MM.1S (cell line): ENCODE data around the gene GRK7.
A peak's percentile ranks its signal among the peaks of the same experiment; 100 is the strongest.

Experiments used
- DNase-seq: peaks from one replicate; pipeline ENCODE4 v3.0.0-alpha.2; 2015
- H2AFZ ChIP-seq: fragments of 300-600 bp; sonication (generic); 2 replicates; pipeline ENCODE4 v1.6.0; 2016; ENCODE audit warnings: antibody characterized with exemption, low read length
- H3F3A ChIP-seq: fragments of 300-600 bp; sonication (generic); 2 replicates; pipeline ENCODE4 v1.6.1; 2016; ENCODE audit warnings: mild to moderate bottlenecking, antibody characterized with exemption, low read length, moderate library complexity, mixed read lengths; ENCODE audit not compliant: insufficient read depth
- H3K27ac ChIP-seq: fragments of 300-600 bp; sonication (generic); 2 replicates; pipeline ENCODE4 v1.5.1; 2016; ENCODE audit warnings: mild to moderate bottlenecking, low read length
- H3K27me3 ChIP-seq: fragments of 300-600 bp; sonication (generic); replicated peaks from 2 replicates; pipeline ENCODE4 v1.6.0; 2016; ENCODE audit warnings: low read length; ENCODE audit not compliant: insufficient read depth
- H3K36me3 ChIP-seq: fragments of 300-600 bp; sonication (generic); replicated peaks from 2 replicates; pipeline ENCODE4 v1.6.1; 2016; ENCODE audit warnings: mild to moderate bottlenecking, low read length, mixed read lengths; ENCODE audit not compliant: insufficient read depth
- H3K4me1 ChIP-seq: fragments of 300-600 bp; sonication (generic); 2 replicates; pipeline ENCODE4 v1.6.1; 2016; ENCODE audit warnings: low read length, mixed read lengths
- H3K4me2 ChIP-seq: fragments of 300-600 bp; sonication (generic); 2 replicates; pipeline ENCODE4 v1.6.0; 2016; ENCODE audit warnings: low read depth, low read length
- H3K4me3 ChIP-seq: fragments of 300-600 bp; sonication (generic); 2 replicates; pipeline ENCODE4 v1.5.1; 2016; ENCODE audit warnings: low read length, mixed read lengths
- H3K79me2 ChIP-seq: fragments of 300-600 bp; sonication (generic); 2 replicates; pipeline ENCODE4 v1.6.1; 2016; ENCODE audit warnings: mixed run types, low read length, mixed read lengths
- H3K9ac ChIP-seq: fragments of 300-600 bp; sonication (generic); 2 replicates; pipeline ENCODE4 v1.6.1; 2016; ENCODE audit warnings: low read length, mixed read lengths
- H3K9me2 ChIP-seq: fragments of 300-600 bp; sonication (generic); replicated peaks from 2 replicates; pipeline ENCODE4 v1.6.1; 2016; ENCODE audit warnings: mild to moderate bottlenecking, low read length, mixed read lengths; ENCODE audit not compliant: insufficient read depth
- H3K9me3 ChIP-seq: fragments of 300-600 bp; sonication (generic); replicated peaks from 2 replicates; pipeline ENCODE4 v1.6.1; 2016; ENCODE audit warnings: mild to moderate bottlenecking, low read length, mixed read lengths; ENCODE audit not compliant: insufficient read depth
- H4K20me1 ChIP-seq: fragments of 300-600 bp; sonication (generic); 2 replicates; pipeline ENCODE4 v1.6.1; 2016; ENCODE audit warnings: mild to moderate bottlenecking, low read length, moderate library complexity, mixed read lengths; ENCODE audit not compliant: insufficient read depth
- CTCF ChIP-seq: fragments of 300-600 bp; sonication (generic); IDR thresholded peaks from 2 replicates; pipeline ENCODE4 v1.5.1; 2016; ENCODE audit warnings: antibody characterized with exemption, low read length, mixed read lengths
- EZH2 ChIP-seq: fragments of 300-600 bp; sonication (generic); optimal IDR thresholded peaks from 2 replicates; pipeline ENCODE3; 2017; ENCODE audit warnings: low read depth, mild to moderate bottlenecking, antibody characterized with exemption, low read length, mixed read lengths
- EZH2phosphoT487 ChIP-seq: fragments of 300-600 bp; sonication (generic); IDR thresholded peaks from 2 replicates; pipeline ENCODE4 v1.6.1; 2018; ENCODE audit warnings: antibody characterized with exemption, low read length

GRK7 gene

GRCh38 chr3:141795276-141795675 lies 32.1 kb downstream of the GRK7 start:
- H2AFZ ChIP-seq: no peak overlapping the region
- peaks cover 13% of the 10 kb centered on the region for H3K4me1 ChIP-seq
- no peak overlapping the region for H3K9ac ChIP-seq
- H3K9me2 ChIP-seq: no peaks in the 10 kb centered on the region
- H3K4me2 ChIP-seq: no peak overlapping the region
- no peaks in the 10 kb centered on the region for H3K79me2 ChIP-seq
- peaks cover 9% of the 10 kb centered on the region; the same call in 1 of the 2 replicates for H3F3A ChIP-seq
- no peak overlapping the region for H3K4me3 ChIP-seq
- TF ChIP-seq EZH2 (no peak), EZH2phosphoT487 (no peak), CTCF (no peak)
- no peaks in the 10 kb centered on the region for H3K9me3 ChIP-seq
- no peak overlapping the region for H3K27ac ChIP-seq
- H4K20me1 ChIP-seq: no peaks in the 10 kb centered on the region
- DNase-seq: no peak
- no peaks in the 10 kb centered on the region for H3K27me3 ChIP-seq
- no peaks in the 10 kb centered on the region for H3K36me3 ChIP-seq

GRCh38 chr3:141795741-141796080 lies 32.5 kb downstream of the GRK7 start:
- H3K9ac ChIP-seq: no peak overlapping the region
- no peak overlapping the region for H3K27ac ChIP-seq
- peak overlapping the region; percentile 68; the same call in 1 of the 2 replicates for H3K4me2 ChIP-seq

GRCh38 chr3:141796081-141796888 lies 33.1 kb downstream of the GRK7 start:
- Histone ChIP-seq H3K27me3 (no peaks in the 10 kb centered on the region), H4K20me1 (no peaks in the 10 kb centered on the region), H3K27ac (peak overlapping the region; percentile 27; the same call in 1 of the 2 replicates), H3K36me3 (no peaks in the 10 kb centered on the region), H3K9ac (no peak overlapping the region), H3K79me2 (no peaks in the 10 kb centered on the region), H2AFZ (peak overlapping the region; percentile 21; the same call in 1 of the 2 replicates), H3K4me2 (peak overlapping the region; percentile 68), H3K4me3 (no peak overlapping the region), H3K9me3 (no peaks in the 10 kb centered on the region), H3K9me2 (no peaks in the 10 kb centered on the region), H3F3A (peaks cover 9% of the 10 kb centered on the region; the same call in 1 of the 2 replicates), H3K4me1 (peaks cover 13% of the 10 kb centered on the region)
- peak; percentile 91 for DNase-seq
- TF ChIP-seq EZH2phosphoT487: no peak
- TF ChIP-seq EZH2: no peak
- no peak for TF ChIP-seq CTCF

More at GRCh38 chr3:141795741-141796080, 32.5 kb downstream of the GRK7 start:
- no peaks in the 10 kb centered on the region for H3K79me2 ChIP-seq
- no peak for DNase-seq
- H3K9me2 ChIP-seq: no peaks in the 10 kb centered on the region
- H3K9me3 ChIP-seq: no peaks in the 10 kb centered on the region
- H3K4me1 ChIP-seq: peaks cover 13% of the 10 kb centered on the region
- peaks cover 9% of the 10 kb centered on the region; the same call in 1 of the 2 replicates for H3F3A ChIP-seq
- no peaks in the 10 kb centered on the region for H4K20me1 ChIP-seq
- TF ChIP-seq EZH2phosphoT487 (no peak), CTCF (no peak), EZH2 (no peak)
- H3K36me3 ChIP-seq: no peaks in the 10 kb centered on the region
- no peaks in the 10 kb centered on the region for H3K27me3 ChIP-seq
- H3K4me3 ChIP-seq: no peak overlapping the region
- H2AFZ ChIP-seq: no peak overlapping the region
